HPDE6-E6E7 (cell line): Measurements from ENCODE around the gene OPA3.
"Not testable (repeated sequence)": the region's sequence is repeated elsewhere in the genome, so short reads cannot be mapped to it uniquely, and the experiment has no call there.

Source experiments
- DNase-seq: peaks from one replicate; pipeline ENCODE4 v3.0.0; 2011; ENCODE audit warnings: missing footprints; ENCODE audit errors: extremely low spot score

The OPA3 gene

GRCh38 chr19:45522010-45522941, 62.3 kb downstream of the OPA3 start:
- no peak for DNase-seq

GRCh38 chr19:45518469-45518826, 66.2 kb downstream of the OPA3 start:
- no peak for DNase-seq

- DNase-seq: no peak
Observed at GRCh38 chr19:45517641-45518468, 66.7 kb downstream of the OPA3 start.

- no peak for DNase-seq
Observed at GRCh38 chr19:45517238-45517637, 67.4 kb downstream of the OPA3 start.

GRCh38 chr19:45515807-45516401, 68.7 kb downstream of the OPA3 start:
- DNase-seq: no peak

GRCh38 chr19:45515081-45515624, 69.4 kb downstream of the OPA3 start:
- no peak for DNase-seq

- DNase-seq: no peak
Observed at GRCh38 chr19:45514376-45515051, 70.1 kb downstream of the OPA3 start.

- no peak for DNase-seq
Observed at GRCh38 chr19:45512881-45513483, 71.6 kb downstream of the OPA3 start.

GRCh38 chr19:45511074-45511473, 73.5 kb downstream of the OPA3 start:
- DNase-seq: no peak

GRCh38 chr19:45510352-45510751, 74.2 kb downstream of the OPA3 start:
- DNase-seq: not testable (repeated sequence)

- DNase-seq: no peak
Observed at GRCh38 chr19:45509692-45510015, 74.9 kb downstream of the OPA3 start.

GRCh38 chr19:45508861-45509691, 75.5 kb downstream of the OPA3 start:
- DNase-seq: no peak

- DNase-seq: no peak
Observed at GRCh38 chr19:45508417-45508860, 76.2 kb downstream of the OPA3 start.

GRCh38 chr19:45507872-45508416, 76.7 kb downstream of the OPA3 start:
- no peak for DNase-seq

GRCh38 chr19:45506989-45507871, 77.4 kb downstream of the OPA3 start, which contains the start of gene VASP:
Gene VASP, plus strand, starts transcription at chr19:45507479. Its CDS starts 293 bp downstream, at chr19:45507772.
- DNase-seq: peak; percentile 81

GRCh38 chr19:45506246-45506988, 78.2 kb downstream of the OPA3 start:
- peak; percentile 94 for DNase-seq

- no peak for DNase-seq
Observed at GRCh38 chr19:45505996-45506245, 78.7 kb downstream of the OPA3 start.
